ENCODE results near the gene OR6Q1.

OR6Q1 gene

DNA sequence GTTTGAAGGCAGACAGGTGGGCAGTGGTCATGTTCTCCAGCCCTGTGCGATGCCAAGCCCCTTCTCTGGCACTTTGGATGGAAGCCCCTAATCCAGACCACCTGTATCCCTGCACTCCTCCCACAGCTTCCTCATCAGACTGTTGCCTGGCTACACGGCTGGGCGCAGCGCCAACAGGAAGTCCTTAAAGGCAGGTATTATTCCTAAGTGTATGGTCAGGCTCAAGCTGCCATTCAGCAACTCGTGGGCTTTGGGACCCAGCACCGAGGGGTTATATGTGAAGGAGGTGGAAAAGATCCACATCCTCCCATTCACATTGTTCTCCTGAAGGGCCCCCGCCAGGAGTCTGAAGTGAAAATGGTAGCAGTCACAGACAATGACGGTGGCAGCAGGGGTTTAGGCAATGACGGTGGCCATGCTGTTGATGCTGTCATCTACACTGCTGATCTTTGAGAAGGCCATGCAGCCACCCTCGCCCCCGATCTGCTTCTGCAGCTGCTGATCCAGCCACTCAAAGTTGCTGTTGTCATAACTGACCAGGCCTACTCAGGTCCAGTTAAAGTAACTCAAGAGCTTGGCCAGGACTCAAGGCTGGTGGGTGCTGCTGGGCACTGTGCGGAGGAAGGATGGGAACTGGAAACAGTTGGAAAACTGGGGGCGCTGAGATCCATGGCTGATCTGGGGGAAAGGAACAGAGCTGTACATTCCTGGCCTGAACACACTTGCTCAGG, 27.7 kb downstream of the OR6Q1 start:
- DNase-seq (ENCODE audit: low read depth): no peak

DNA sequence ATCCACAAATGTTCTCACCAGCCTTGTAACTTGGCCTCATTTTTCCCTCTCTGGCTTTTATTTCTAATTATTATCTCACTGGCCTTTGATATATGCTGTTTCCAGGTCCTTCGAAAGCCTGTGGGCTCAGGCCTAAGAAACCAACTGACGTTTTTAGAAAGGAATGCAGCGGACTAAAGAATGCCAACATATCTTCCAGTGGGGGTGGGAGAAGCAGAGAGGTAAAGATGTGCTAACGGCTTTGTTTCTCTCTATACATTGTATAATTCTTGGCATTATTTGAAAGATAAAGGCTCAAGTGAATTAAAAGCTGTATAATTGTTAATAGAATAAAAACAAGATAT, 28.2 kb downstream of the OR6Q1 start:
- no peak for DNase-seq (ENCODE audit: low read depth)

DNA sequence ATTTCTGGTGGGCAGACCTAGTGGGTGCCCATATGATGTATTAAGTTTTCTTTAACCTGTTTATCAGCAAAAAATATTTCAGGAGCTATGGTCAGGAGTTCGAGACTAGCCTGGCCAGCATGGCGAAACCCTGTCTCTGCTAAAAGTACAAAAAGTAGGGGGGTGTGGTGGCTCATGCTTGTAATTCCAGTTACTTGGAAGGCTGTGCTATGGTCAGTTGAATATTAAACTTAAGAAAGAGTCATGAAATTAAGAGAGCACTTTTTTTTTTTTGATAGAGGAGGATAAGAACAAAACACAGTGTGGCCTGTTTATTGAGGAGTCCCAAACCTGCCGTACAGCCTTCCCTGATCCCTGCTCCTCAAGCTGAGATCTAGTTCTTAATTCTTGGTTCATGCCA, 29.8 kb downstream of the OR6Q1 start:
- no peak for DNase-seq (ENCODE audit: low read depth)

DNA sequence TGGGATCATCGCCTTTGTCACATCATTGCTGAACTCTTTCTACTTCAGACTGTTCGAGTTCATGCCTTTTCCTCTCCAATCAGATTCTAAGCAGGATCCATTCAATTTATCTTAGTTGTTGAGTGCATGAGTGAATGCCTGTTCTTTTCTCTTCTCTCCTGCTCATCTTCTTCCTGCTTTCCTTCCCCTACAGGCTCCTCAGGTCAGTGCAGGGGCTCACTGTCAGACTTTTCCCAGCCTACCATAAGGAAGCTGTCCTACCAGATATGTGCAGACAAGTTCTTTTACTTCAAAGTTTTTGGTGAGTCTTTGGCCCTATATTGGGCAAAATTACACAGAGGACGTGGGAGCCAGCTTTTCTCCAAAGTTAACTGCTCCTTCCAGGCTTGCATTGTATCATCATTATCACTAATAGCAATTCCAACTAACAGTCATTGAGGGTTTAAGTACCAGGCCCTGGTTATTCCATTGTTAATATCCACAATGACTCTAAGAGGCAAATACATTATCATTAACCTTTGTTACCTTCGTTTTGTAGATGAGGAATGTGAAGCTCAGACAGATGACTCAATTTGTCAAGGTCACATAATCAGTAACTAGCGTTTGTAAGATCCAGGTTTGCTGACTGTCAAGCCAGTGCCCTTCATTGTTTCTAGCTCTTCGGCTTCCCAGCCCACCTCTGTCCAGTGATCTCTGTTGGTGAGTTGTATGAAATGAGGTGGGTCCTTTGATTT, 30.4 kb downstream of the OR6Q1 start:
- DNase-seq (ENCODE audit: low read depth): no peak

DNA sequence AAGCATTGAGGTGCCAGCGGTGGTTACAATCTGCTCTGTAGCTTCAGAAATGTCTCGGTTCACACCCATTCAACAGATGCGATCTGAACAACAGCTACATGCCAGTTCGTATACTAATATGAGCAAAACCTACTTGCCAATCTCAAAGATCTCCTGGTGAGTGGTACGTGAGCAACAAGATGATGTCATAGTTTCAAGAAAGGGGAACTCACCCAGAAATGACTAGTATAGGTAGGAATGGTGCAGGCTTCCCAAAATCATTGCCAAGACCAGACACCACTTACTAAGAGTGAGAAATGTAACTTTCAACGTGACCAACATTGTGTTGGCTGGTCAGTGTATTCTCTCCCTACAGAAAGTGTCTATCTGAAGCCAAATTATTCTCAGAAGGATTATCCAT, 31.1 kb downstream of the OR6Q1 start:
- DNase-seq (ENCODE audit: low read depth): no peak

DNA sequence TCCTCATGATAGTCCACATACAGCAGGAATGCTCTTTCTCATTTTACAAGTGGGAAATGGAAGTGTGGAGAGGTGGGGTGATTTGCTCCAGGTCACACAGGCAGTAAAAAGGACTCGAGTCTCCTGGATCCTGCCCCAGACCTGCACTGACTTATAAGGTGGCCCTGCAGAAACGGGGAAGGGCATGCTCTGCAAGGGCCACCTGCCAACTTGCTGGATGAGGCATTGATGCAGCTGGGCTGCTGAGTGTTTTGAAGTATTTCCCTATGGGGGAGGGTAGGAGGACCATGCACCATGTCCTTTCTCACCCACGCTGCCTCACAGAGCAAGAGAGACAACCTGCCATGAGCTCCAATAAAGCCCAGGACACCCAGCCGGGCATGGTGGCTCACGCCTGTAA, 36.9 kb downstream of the OR6Q1 start:
- DNase-seq (ENCODE audit: low read depth): no peak

DNA sequence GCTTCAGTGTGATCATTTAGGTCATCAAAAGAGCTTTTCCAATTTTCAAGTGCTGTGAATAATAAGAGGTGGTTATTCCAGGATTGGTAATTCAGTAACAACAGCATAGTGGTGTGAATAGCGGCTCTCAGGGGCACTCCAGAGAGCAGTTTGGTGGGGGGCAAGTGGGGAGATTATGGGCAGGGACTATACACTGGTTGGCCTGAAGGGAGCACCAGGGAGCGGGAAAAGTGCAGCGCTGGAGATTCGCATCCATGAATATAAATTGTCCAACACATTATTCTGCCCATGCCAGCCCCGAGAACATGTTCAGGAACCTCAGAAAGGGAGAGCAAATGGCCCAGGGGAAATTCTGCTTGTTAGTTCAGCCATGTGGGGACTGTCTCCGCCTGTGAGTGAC, 37.9 kb downstream of the OR6Q1 start:
- DNase-seq (ENCODE audit: low read depth): no peak

DNA sequence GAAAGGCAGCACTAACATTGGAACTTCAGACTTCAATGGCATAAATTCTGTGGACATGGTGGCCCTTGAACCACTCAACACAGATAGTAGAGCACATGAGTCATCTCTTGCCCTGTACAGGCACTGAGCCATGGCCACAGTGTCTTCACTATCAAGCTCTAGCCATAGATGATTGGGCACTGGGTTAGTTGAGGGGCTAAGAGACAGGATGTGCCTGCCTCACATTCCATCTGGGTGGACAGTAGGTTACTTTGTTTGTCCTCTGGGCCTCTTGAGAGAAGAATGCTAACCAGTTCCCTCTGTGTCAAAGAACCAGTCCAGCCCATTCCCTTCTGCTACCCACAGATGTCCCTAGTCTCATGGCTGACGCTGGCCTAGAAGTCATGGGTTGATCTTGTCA, 39.8 kb downstream of the OR6Q1 start:
- no peak for DNase-seq (ENCODE audit: low read depth)

DNA sequence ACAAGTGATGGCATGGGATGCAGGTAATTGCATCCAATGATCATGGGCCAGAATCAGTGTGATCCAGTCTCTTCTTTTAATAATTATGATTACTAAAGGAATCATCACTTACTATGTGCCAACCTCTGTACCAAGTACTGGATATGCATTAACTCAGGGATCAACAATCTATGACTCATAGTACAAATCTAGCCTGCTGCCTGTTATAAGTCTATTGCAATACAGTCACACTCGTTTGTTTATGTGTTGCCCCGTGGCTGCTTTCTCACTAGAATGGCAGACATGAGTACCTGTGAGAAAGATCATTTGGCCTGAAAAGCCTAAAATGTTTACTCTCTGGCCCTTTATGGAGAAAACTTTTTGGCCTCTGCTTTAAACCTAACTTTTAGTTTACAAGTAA, 45.0 kb downstream of the OR6Q1 start:
- no peak for DNase-seq (ENCODE audit: low read depth)

Data from T-helper 22 cell (primary cell).